HG03469 (cell line): ENCODE results near the gene ILKAP.
"Not testable (repeated sequence)": the region's sequence is repeated elsewhere in the genome, so short reads cannot be mapped to it uniquely, and the experiment has no call there.

Experiments
- ATAC-seq: cut with Tn5 transposase; IDR thresholded peaks from one replicate; pipeline ENCODE4 v1.9.1; 2021; ENCODE audit warnings: mild to moderate bottlenecking, moderate library complexity, moderate number of reproducible peaks; ENCODE audit not compliant: unreplicated experiment

The ILKAP gene

DNA sequence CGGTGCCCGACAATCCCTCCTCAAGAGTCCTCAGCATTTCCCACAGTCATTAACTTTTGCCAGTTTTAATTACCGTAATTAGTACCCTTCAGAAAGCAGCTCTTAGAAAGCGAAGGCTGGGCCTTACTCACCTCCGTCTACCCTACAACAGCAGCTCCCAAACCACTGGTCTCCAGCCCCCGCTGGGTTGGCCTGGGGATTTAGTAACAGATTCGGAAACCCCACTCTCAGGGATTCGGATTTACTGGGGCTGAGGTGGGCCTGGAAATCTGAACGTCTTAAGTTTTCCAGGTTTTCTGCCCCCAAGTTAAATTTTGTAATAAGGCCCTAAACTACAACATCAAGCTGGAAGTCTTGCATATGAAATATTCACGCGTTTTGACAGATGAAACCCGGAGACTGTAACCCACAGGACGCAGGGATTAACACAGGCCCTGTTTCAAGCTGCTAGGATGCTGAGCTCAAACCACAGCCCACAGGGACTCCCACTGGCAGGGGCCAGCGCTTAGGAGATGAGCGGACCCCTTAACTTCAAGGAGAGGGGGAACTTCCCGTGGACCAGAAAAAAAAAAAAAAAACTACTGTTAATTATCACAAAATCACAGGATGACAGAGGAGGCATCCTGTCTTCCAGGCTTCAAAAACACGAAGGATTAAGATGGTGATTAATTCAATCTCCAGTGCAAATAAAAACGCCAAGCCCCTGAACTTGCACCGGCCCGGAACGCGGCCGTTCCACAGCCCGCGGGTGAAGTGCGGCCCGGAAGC lies 985 bp downstream of the ILKAP start:
- ATAC-seq = no peak

DNA sequence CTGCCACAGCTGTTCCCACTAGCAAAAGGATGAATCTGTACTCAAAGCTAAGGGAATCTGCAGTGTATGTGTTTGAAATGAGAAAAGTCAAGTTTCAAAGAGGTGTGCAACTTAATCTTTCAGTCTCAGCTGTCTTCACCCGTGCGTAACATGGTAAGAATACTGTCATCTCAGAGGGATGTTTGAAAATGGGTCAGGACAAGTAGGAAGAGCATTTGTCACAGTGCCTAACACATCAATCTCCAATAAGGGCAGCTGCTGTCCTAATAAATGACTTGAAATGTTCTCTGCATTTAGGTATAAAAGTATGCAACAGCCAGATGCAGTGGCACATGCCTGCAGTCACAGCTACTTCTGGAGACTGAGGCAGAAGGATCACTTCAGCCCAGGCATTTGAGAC lies 13.1 kb downstream of the ILKAP start:
- ATAC-seq = no peak

DNA sequence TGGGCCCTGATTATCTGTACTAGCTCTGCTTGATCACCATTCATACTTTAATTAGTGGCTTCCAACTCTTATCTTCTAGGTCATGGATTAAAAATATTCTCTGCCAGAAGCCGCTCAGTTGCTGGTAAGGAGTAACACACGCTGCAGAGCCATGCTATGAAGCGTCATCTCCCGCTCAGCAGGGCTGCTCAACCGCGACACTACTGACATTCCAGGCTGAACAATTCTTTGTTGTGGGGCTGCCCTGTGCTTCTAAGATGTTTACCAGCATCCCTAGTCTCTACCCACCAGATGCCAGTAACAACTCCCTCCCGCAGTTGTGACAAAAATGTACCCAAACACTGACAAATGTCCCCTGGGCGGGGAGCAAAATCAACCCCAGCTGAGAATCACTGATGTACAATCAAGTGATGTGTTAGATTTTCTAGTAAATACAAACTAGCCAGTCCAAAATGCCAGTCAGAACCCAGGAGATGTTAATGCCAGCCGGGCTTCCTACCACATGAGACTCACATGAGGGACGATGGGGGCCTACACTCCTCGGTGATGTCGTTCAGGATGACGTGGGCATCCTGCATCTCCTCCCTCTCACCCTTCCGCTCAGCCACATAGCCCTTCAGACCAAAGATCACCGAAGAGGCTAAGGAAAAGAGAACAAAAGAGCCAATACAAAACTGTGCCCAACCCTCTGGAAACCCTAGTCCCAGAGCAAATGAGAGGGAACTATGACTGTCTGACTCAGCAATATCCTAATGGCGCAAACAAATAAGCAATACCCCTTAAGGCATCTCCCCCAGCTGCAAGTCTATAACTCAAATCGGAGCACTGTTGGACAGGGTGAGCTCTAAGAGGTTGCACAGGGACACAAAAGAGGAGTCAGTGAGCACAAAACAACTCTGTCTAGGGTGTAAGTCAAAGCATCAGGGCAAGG lies 15.6 kb downstream of the ILKAP start:
- no peak for ATAC-seq

DNA sequence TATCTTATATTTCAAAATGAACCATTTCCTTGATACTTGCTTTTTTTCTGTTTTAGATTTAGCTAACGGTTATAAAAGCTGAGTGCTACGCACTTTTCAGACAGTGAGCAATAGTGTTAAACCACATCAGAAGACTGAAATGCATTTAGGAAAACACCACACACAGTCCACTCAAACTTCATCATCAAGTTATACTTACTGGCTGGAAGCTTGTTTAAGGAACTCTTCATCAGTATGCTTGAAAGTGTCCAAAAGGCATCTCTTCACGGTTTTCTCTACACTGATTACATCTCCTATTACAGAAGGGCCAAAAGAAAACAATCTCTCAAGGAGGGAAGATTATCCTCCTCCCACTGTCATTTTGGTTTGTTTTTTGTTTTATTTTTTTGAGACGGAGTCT lies 19.7 kb downstream of the ILKAP start:
- no peak for ATAC-seq

DNA sequence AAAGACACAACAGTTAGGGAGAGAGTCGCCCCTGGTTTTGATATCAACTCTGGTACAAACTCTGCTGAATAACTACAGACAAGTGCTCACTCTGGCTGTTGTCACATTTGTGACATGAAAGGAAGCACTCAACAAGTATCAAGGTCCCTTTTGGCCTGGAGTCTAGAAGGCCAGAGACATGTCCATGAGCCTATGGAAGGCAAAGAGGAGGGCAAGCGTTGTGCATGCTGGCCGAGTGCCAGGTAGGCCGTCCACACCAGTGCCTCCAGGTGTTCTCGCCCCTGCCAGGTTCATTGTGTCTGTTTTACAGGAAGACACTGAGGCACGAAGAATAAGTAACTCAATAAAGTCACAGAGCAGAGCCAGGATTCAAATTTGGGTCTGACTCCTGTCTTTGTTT lies 21.1 kb downstream of the ILKAP start:
- ATAC-seq = no peak

DNA sequence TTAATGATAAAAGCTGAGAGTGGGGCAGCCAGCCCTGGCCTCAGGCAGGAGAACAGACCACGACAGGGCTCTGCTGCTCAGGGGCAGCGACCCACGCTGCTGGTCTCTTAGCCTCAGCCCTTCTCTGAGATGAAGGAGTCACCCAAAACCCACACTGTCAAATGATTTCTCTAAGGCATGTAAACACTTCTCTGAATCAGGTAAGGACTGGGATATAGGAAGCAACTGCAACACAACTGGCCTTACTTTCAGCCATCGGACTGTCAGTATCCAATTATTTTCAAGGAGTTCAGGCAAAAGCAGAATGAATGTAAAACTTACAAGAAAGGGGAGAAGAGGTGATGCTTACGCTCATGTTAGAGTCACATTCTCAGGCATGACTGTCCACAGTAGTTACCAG lies 22.9 kb downstream of the ILKAP start:
- ATAC-seq = no peak

DNA sequence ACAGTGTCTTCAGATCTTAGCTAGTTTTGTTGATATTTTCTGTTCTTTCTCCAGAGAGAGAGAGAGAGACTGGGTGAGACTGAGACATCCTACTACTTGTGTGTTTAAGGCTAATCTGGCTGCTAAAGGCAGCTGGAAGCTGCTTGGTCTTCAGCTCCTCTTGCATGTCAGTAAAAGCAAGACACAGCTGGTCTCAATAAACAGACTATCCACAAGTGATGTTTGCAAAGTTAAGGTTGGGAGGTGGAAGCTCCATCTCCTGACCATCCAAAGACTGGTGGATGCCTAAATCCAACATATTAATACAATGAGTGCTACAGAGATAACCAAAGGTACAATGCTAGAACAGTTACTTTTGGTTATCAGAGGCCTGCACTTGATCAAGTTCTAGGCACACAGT lies 26.9 kb downstream of the ILKAP start:
- no peak for ATAC-seq

DNA sequence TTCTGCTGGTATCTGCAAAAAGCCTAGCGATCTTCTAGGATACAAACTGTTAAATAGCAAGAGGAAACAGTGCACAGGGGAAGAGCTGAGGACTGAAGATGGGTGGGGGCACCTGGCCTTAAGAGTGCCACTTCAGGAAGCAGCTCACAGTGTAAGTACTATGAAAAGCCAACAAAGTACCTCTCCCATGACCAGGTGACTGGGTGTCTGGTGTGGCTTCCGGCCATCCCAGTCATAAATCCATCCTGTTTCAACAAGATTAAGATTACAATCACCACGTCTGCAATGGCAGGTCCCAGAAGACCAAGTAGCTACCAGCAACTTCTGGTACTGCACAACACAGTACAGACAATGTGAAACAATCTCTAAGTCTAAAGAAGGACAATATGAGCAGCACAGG lies 28.8 kb downstream of the ILKAP start:
- ATAC-seq = no peak

DNA sequence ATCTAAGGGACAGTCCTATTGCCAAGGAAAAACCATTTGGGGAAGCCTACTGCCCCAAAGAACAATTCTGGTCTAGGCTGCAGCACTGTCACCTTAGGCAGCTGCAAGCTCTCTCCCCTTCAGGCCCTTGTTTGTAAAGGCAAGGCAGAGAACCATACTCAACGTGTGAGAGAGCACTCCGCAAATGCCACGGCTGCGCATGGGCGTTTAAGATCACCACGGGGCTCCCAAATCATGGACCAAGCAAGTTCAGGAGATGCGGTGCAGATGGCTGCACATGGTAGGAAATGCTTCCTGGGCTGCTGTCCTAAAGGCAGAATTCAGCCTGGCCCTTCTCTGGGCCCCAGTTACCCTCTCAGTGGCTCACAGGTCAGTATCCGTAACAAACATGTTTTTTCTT lies 29.2 kb downstream of the ILKAP start:
- no peak for ATAC-seq

DNA sequence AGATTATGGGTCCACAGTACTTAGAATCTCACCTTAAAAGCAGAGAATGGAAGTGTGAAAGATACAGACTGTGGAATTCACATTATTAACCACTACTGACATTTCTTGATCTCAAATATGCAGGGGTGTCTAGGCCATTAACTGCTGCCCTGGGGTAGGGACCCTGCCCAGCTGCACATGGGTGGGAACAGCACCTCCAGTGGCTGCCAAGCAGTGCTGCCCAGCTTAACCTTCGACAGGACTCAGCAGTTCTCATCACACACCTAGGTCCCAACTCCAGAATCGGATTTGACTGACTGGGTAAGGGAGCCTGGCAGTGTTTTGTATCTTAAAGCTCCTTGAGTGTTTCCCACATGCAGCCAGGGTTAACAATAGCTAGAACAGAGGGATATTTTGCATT lies 29.8 kb downstream of the ILKAP start:
- no peak for ATAC-seq

DNA sequence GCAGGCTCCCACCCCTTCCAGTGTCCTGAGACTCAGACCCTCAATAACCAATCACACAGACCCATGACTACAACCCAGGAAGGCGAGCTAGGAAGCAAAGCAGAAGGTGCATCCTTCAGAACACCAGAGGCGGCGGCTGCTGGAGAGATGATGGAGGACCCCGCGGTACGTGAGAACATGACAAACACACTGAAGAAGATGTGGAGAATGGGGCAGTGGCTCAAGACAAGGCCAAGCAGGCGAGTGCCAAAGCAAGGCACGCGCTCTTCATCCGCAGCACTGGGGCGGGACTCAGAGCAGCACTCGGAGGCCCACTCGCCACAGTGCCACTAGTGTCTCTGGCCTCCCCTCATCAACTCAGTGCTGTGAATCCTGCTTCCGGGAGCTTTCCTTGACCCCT lies 31.1 kb downstream of the ILKAP start:
- ATAC-seq = no peak

DNA sequence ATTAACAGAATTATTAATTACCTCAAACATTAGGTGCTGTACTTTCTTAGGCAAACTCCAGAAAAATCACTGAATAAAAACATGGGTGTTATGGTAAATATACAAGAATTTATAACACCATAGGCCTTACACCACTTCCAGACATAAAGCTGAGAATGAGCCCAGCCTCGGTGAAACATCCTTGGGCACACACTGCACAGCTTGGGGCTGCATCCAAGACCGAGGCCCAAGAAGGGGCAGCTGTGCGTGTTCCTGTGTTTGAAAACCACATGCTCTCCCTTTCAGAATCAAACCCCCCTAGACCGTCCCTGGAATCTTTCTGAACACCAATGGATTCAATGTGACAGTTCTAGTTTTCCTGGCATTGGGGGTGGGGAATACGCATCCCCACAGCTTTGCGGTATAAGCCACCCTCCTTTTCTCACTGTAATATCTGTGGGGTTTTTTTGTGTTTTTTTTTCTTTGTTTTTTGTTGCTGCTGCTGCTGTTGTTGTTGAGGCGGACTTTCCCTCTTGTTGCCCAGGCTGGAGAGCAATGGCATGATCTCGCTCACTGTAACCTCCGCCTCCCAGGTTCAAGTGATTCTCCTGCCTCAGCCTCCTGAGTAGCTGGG lies 31.8 kb downstream of the ILKAP start:
- ATAC-seq = no peak

DNA sequence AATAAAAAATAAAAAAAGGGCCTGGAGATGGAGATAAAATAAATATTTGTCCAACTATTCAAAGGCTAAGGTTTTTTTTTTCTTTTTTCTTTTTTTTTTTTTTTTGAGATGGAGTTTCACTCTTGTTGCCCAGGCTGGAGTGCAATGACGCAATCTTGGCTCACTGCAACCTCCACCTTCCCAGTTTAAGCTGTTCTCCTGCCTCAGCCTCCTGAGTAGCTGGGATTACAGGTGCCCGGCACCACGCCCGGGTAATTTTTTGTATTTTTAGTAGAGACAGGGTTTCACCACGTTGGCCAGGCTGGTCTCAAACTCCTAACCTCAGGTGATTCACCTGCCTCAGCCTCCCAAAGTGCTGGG lies 32.4 kb downstream of the ILKAP start:
- ATAC-seq = not testable (repeated sequence)

DNA sequence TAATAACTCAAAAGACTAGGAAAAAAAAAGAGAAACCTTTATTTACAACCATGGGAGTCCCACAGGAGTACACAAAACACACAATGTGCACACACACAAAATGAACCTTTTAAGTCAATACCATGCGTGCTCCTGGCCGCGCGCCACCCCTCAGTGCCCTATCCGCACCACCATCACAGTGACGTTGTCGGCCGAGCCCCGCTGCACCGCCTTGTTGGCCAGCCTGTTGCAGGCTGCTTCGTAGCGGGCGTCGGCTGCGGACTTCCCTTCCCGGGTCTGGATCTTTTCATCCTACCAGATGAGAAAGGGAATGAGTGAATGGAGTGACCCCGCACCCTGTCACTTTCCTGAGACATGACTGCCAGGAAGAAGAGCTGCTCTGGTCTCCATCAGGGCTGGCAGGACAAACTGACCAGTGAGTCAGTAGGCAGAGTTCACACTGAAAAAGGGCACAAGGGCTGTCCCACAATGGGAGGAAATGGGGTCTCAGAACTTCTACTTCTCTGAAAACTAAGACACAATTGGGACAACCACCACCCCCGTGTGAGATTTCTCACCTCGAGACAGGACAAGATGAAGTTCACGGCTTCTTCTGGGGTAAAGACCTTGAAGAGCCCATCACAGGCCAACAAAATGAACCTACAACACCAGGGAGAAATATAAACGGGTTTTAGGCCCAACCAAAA lies 33.0 kb downstream of the ILKAP start:
- no peak for ATAC-seq

DNA sequence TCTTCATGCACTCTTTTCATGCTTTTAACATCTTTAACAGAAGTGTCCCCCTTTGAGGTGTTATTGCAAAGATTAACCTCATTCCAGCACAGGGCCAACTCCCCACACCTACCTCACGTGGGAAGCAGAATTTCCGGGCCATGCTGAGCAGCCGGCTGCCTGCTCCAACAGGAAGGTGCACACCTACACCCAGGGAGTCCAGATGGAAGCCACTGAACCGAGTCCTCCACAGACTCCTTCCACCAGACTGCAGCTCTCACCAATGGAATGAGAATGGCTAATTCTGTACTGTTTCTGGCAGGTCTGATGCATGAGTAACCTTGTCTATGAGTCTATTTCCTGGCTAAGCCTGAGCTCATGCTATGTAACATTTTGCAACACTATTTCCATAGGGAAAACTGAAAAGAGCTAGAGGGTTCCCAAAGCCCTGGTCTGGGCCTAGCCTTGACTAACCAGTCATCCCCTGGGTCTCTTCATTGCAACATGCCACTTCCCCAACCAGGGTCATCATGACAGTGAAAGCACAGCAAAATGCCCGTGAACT lies 33.7 kb downstream of the ILKAP start:
- no peak for ATAC-seq

DNA sequence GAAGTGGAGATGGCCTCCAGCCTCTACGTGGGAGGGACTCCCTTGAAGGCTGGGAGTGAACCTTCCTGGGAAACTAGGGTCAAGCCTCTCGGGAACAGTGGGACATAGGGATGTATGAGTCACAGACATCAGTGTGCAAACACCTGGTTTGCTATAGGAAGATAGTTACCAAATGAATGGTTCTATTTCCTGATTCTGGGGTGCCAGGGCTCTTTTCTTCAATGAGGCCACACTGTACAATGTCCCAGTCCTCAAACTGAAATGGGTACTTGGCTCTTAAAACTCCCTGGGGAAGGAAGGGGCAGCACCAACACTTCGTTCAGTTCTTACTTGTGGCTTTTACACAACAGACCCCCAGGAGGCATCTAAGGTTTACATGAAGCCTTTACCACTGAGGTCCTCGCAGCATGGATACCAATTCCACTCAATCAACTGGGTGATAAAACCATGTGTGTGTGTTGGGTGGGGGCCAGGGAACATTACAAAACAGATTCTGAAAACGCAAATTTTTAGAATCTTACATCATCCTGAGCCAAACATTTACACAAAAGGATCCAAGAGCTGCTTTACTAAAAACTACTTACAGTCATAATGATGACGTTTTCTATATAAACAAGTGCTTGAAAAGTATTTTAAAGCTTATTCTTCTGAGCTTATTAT lies 34.3 kb downstream of the ILKAP start:
- no peak for ATAC-seq

DNA sequence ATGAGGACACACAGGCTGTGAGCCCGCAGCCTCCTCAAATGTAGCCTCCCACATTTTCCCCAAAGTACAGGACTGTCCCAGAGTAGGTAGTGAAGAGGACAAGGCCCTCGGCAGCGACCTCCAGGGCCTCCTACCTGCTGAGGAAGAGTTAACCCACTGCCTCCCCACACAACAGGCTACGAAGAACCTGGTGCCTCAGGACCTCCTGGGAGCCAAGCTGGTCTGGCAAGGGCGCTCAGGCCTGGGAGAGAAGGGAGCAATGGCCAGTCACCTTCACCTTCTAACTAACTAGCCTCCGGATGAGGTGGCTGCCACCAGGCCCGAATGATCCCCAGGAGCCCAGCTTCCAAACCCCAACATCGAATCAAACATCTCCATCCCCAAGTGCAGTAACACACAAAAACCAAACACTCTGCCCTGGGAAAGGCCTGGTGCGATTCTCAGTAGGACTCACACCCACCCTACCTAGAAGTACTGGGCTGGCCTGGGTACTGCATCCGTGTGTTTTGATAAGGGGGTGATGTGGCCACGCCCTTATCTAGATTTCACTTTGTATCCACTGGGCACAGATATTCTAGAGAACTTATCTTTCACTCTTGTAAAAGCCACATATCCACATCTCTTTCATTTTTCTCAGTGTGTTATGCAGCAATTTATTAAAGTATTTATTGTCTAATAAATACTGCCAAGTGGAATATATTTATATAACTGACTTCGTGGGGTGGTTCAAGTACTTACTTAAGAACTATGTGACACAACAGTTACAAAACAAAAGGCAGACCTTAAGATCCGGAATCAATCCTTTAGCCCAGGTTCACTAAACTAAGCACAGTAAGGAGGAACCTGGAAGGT lies 35.1 kb downstream of the ILKAP start:
- ATAC-seq = no peak

DNA sequence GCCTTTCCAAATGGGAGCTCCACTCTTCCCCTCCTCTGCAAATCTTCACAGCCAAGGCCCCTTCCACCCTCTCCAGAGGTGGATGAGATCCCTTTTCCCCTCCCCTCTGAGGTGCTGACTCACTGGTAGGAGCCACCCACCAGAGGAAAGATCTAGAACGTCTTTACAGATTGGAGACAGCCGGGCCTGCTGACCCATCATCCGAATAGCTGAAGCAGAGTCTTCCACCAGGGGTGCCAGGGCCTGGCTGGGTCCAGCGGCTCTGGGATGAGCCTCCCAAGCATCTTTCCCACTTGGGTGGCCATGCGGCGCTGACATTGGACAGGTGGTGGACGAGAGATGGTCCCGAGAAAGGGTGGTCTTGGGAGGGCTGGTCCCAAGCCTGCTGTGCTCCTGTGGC lies 35.7 kb downstream of the ILKAP start:
- ATAC-seq = no peak

DNA sequence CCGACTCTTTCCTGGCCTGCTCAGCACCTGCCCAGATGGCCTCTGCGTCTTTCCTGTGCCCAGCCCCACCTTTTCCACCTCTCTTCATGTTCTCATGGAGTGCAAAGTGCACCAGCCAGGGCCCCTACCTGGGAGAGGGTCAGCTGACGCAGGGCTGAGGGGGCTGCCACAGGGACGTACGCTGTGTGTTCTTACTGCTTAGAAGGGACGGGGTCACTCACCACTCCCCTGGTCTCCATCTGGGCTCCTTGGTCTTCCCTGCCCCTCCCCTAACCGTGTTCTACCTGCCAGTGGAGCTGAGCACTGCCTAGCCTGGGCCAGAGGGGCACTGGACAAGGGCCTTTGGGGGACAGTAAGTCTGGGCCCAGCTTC lies 36.2 kb downstream of the ILKAP start:
- ATAC-seq = no peak
